Hepatocyte (in vitro differentiated cells): ENCODE measurements around the gene SLC34A2. TPM values are rescaled to one million over a fixed set of nuclear protein-coding genes. Genes with fewer than 3 reads are reported as not detected.

Experiments
- DNase-seq: peaks from one replicate; pipeline ENCODE4 v3.0.0-alpha.2; 2016; ENCODE audit warnings: low spot score
- H2AFZ ChIP-seq: fragments of 200-600 bp; sonication (generic); 2 replicates; pipeline ENCODE4 v1.6.0; 2016; ENCODE audit warnings: antibody characterized with exemption, mild to moderate bottlenecking
- H3K27ac ChIP-seq: fragments of 200-600 bp; sonication (generic); 2 replicates; pipeline ENCODE4 v1.5.1; 2016; ENCODE audit warnings: mild to moderate bottlenecking
- H3K27me3 ChIP-seq: fragments of 200-600 bp; sonication (generic); 2 replicates; pipeline ENCODE4 v1.6.1; 2016
- H3K36me3 ChIP-seq: fragments of 200-600 bp; sonication (generic); replicated peaks from 2 replicates; pipeline ENCODE4 v1.5.1; 2016; ENCODE audit warnings: low read depth; ENCODE audit not compliant: insufficient read depth
- H3K4me1 ChIP-seq: fragments of 200-600 bp; sonication (generic); 2 replicates; pipeline ENCODE4 v1.5.1; 2016; ENCODE audit warnings: mild to moderate bottlenecking, moderate library complexity; ENCODE audit not compliant: insufficient read depth
- H3K4me2 ChIP-seq: fragments of 200-600 bp; sonication (generic); 2 replicates; pipeline ENCODE4 v1.6.0; 2016
- H3K4me3 ChIP-seq: fragments of 200-600 bp; sonication (generic); 2 replicates; pipeline ENCODE4 v1.5.1; 2016; ENCODE audit warnings: mild to moderate bottlenecking
- H3K79me2 ChIP-seq: fragments of 200-600 bp; sonication (generic); 2 replicates; pipeline ENCODE4 v1.6.0; 2017; ENCODE audit warnings: mild to moderate bottlenecking
- H3K9me2 ChIP-seq: fragments of 200-600 bp; sonication (generic); replicated peaks from 2 replicates; pipeline ENCODE4 v1.6.0; 2017; ENCODE audit warnings: mild to moderate bottlenecking; ENCODE audit not compliant: insufficient read depth
- H3K9me3 ChIP-seq: fragments of 200-600 bp; sonication (generic); 2 replicates; pipeline ENCODE4 v1.5.1; 2016; ENCODE audit warnings: low read depth, mild to moderate bottlenecking
- H4K20me1 ChIP-seq: fragments of 200-600 bp; sonication (generic); 2 replicates; pipeline ENCODE4 v1.6.0; 2016; ENCODE audit warnings: mild to moderate bottlenecking; ENCODE audit not compliant: insufficient read depth, poor library complexity, severe bottlenecking
- CTCF ChIP-seq: fragments of 200-600 bp; sonication (generic); IDR thresholded peaks from 2 replicates; pipeline ENCODE4 v1.5.1; 2016; ENCODE audit warnings: antibody characterized with exemption, mild to moderate bottlenecking; ENCODE audit not compliant: poor library complexity
- EZH2 ChIP-seq: fragments of 200-600 bp; sonication (generic); IDR thresholded peaks from 2 replicates; pipeline ENCODE4 v1.6.1; 2016; ENCODE audit warnings: antibody characterized with exemption, mild to moderate bottlenecking, borderline replicate concordance
- EZH2phosphoT487 ChIP-seq: fragments of 200-600 bp; sonication (generic); IDR thresholded peaks from one replicate; pipeline ENCODE4 v1.6.1; 2018; ENCODE audit warnings: antibody characterized with exemption, mild to moderate bottlenecking, low read depth, moderate library complexity; ENCODE audit not compliant: unreplicated experiment, severe bottlenecking
- WGBS: methylation state at CpG from one replicate; pipeline ENCODE4 v1.1.6; 2016; ENCODE audit warnings: low lambda C conversion rate; ENCODE audit errors: missing lambda C conversion rate; 5-methylcytosine and 5-hydroxymethylcytosine counted together
- polyA plus RNA-seq: library from polyadenylated mRNA; unstranded; fragments of >200 nt; fragmentation: Nextera tagmentation; extraction: Ambion mirVana; gene quantifications from 2 replicates; pipeline ENCODE4 v1.2.1, GENCODE V29; 2016
- total RNA-seq: library from RNA; depleted of rRNA; stranded (reverse); fragments of >200 nt; gene quantifications from 2 replicates; pipeline ENCODE4 v1.2.3, GENCODE V29; 2014

SLC34A2 gene
- total and polyA plus RNA-seq, 2 experiments from 2014 or later, result 11.1 to 21.2 TPM

- H3K4me2 ChIP-seq, result no peak overlapping the region
- H3K79me2 ChIP-seq, result no peaks in the 10 kb centered on the region
- no peaks in the 10 kb centered on the region for H3K27me3 ChIP-seq
- H2AFZ ChIP-seq, result no peak overlapping the region
- no peak overlapping the region for H3K4me3 ChIP-seq
- H3K4me1 ChIP-seq, result no peaks in the 10 kb centered on the region
- H3K27ac ChIP-seq, result no peak overlapping the region
- no peaks in the 10 kb centered on the region for H3K9me2 ChIP-seq
- TF ChIP-seq CTCF, result no peak
- TF ChIP-seq EZH2phosphoT487, result no peak
- no peak for TF ChIP-seq EZH2
- WGBS, result 92% methylated on average over 2 of the region's 2 CpGs
- H4K20me1 ChIP-seq, result no peaks in the 10 kb centered on the region
- no peaks in the 10 kb centered on the region for H3K9me3 ChIP-seq
- DNase-seq, result no peak
- H3K36me3 ChIP-seq, result no peaks in the 10 kb centered on the region
Measured at GRCh38 chr4:25628451-25628850, 27.2 kb upstream of the SLC34A2 start.

GRCh38 chr4:25632135-25632534, 23.5 kb upstream of the SLC34A2 start:
- H3K4me1 ChIP-seq, result no peaks in the 10 kb centered on the region
- no peak overlapping the region for H3K27ac ChIP-seq
- no peak overlapping the region for H3K4me3 ChIP-seq
- H3K9me3 ChIP-seq, result no peaks in the 10 kb centered on the region
- H4K20me1 ChIP-seq, result no peaks in the 10 kb centered on the region
- no peaks in the 10 kb centered on the region for H3K79me2 ChIP-seq
- no peak for DNase-seq
- no peak overlapping the region for H2AFZ ChIP-seq
- WGBS, result 45% methylated on average over 4 of the region's 4 CpGs
- no peak overlapping the region for H3K4me2 ChIP-seq
- no peaks in the 10 kb centered on the region for H3K27me3 ChIP-seq
- H3K9me2 ChIP-seq, result no peaks in the 10 kb centered on the region
- no peaks in the 10 kb centered on the region for H3K36me3 ChIP-seq
- TF ChIP-seq EZH2, result no peak
- TF ChIP-seq CTCF, result no peak
- TF ChIP-seq EZH2phosphoT487, result no peak

GRCh38 chr4:25633541-25633940, 22.1 kb upstream of the SLC34A2 start:
- no peaks in the 10 kb centered on the region for H3K36me3 ChIP-seq
- no peak overlapping the region for H3K27ac ChIP-seq
- no peaks in the 10 kb centered on the region for H4K20me1 ChIP-seq

More at GRCh38 chr4:25633541-25633940, 22.1 kb upstream of the SLC34A2 start:
- Histone ChIP-seq H3K4me3 (no peak overlapping the region), H3K9me2 (no peaks in the 10 kb centered on the region), H3K27me3 (no peaks in the 10 kb centered on the region), H3K4me2 (no peak overlapping the region), H3K4me1 (no peaks in the 10 kb centered on the region), H3K79me2 (no peaks in the 10 kb centered on the region), H3K9me3 (no peaks in the 10 kb centered on the region), H2AFZ (no peak overlapping the region)
- WGBS, result 91% methylated on average over 4 of the region's 4 CpGs
- no peak for DNase-seq
- TF ChIP-seq EZH2 (no peak), CTCF (no peak), EZH2phosphoT487 (no peak)
